ENCODE measurements around the gene DRAXIN.

DNA sequence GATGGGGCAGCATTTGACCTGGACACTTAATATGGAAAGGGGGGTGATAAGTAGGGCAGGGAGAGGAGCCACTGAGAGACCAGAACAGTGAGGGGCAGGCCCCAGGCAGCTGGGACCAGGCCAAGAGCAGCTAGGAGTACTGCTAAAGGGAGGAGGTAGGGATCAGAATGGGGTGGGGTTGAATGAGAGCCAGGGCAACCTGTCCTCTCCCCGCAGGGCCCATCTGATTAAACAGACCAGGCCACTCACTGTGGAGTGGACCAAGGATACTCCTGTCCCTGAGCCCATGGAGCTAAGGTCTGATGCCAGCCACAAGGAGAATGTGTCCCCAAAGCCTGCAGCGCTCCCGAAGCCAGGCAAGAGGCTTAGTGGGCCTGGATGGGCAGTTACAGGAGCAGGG lies 72.6 kb downstream of the DRAXIN start:
- TF ChIP-seq SUZ12 (IDR thresholded peaks at IDR 0.05) (no peak), FOXA1 (IDR thresholded peaks at IDR 0.05) (no peak), FOXM1 (IDR thresholded peaks at IDR 0.05; ENCODE audit: borderline replicate concordance) (no peak), TARDBP (IDR thresholded peaks at IDR 0.05) (no peak), FOXK2 (IDR thresholded peaks at IDR 0.05) (no peak), SP1 (IDR thresholded peaks at IDR 0.05) (no peak), BHLHE40 (IDR thresholded peaks at IDR 0.05; ENCODE audit: borderline replicate concordance) (no peak)
- TF ChIP-seq, protein P1, sequence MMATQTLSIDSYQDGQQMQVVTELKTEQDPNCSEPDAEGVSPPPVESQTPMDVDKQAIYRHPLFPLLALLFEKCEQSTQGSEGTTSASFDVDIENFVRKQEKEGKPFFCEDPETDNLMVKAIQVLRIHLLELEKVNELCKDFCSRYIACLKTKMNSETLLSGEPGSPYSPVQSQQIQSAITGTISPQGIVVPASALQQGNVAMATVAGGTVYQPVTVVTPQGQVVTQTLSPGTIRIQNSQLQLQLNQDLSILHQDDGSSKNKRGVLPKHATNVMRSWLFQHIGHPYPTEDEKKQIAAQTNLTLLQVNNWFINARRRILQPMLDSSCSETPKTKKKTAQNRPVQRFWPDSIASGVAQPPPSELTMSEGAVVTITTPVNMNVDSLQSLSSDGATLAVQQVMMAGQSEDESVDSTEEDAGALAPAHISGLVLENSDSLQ (IDR thresholded peaks at IDR 0.05), result no peak
